A673 (cell line): Measurements from ENCODE around the gene PPP1CA. TPM values are rescaled to one million over a fixed set of nuclear protein-coding genes. Genes with fewer than 3 reads are reported as not detected.

ENCODE experiments used
- BruUV-seq: library from RNA; stranded (reverse); fragments of 400-500 nt; replicated peaks from 2 replicates; lab custom pipeline; 2021; lab: Mats Ljungman, UMichigan
- CTCF ChIA-PET: fragments of 300-600 bp; sonication (Branson Sonifier 250); formaldehyde crosslinking; loops from one replicate; lab custom pipeline; 2022; ENCODE audit warnings: antibody characterized with exemption; lab: Charles Lee
- POLR2A ChIA-PET: fragments of 300-600 bp; sonication (Branson Sonifier 250); formaldehyde crosslinking; loops from one replicate; lab custom pipeline; 2022; ENCODE audit warnings: antibody characterized with exemption; ENCODE audit not compliant: low non-redundant PET; lab: Charles Lee
- DNase-seq: peaks from one replicate; pipeline ENCODE4 v3.0.0-alpha.2; 2015; ENCODE audit warnings: low spot score
- H3K27ac ChIP-seq: fragments of 200-600 bp; sonication (generic); 2 replicates; pipeline ENCODE4 v1.5.1; 2016; ENCODE audit warnings: mixed run types, low read depth, mild to moderate bottlenecking, mixed read lengths, antibody characterized with exemption, low read length; ENCODE audit not compliant: poor library complexity, severe bottlenecking
- H3K27me3 ChIP-seq: fragments of 200-600 bp; sonication (generic); replicated peaks from 2 replicates; pipeline ENCODE4 v1.6.1; 2017; ENCODE audit warnings: mixed run types, low read depth, mild to moderate bottlenecking, mixed read lengths, antibody characterized with exemption, low read length; ENCODE audit not compliant: insufficient read depth, poor library complexity
- H3K36me3 ChIP-seq: fragments of 200-600 bp; sonication (generic); 2 replicates; pipeline ENCODE4 v1.6.1; 2016; ENCODE audit warnings: mixed run types, mild to moderate bottlenecking, mixed read lengths, antibody characterized with exemption, low read length; ENCODE audit not compliant: insufficient read depth, poor library complexity, severe bottlenecking
- H3K4me1 ChIP-seq: fragments of 200-600 bp; sonication (generic); 2 replicates; pipeline ENCODE4 v1.6.1; 2017; ENCODE audit warnings: mixed run types, mild to moderate bottlenecking, mixed read lengths, antibody characterized with exemption, low read length; ENCODE audit not compliant: insufficient read depth, poor library complexity, severe bottlenecking
- H3K4me3 ChIP-seq: fragments of 200-600 bp; sonication (generic); 2 replicates; pipeline ENCODE4 v1.5.1; 2016; ENCODE audit warnings: low read depth, mixed run types, mild to moderate bottlenecking, mixed read lengths, low read length; ENCODE audit not compliant: poor library complexity, severe bottlenecking
- H3K9me3 ChIP-seq: fragments of 200-600 bp; sonication (generic); 2 replicates; pipeline ENCODE4 v1.6.1; 2016; ENCODE audit warnings: mixed run types, low read depth, mild to moderate bottlenecking, mixed read lengths, antibody characterized with exemption, low read length; ENCODE audit not compliant: poor library complexity, severe bottlenecking
- CTCF ChIP-seq: fragments of 300-800, 200-600 bp; sonication (generic); conservative IDR thresholded peaks from 2 replicates; pipeline ENCODE4 v1.5.1; 2017; ENCODE audit warnings: low read depth, mild to moderate bottlenecking, antibody characterized with exemption, low read length, moderate library complexity, mixed read lengths
- EZH2 ChIP-seq: fragments of 200-600 bp; sonication (generic); IDR thresholded peaks from 2 replicates; pipeline ENCODE4 v1.6.1; 2017; ENCODE audit warnings: borderline replicate concordance, low read depth, mild to moderate bottlenecking, mixed read lengths, antibody characterized with exemption, low read length; ENCODE audit not compliant: poor library complexity, severe bottlenecking
- intact Hi-C: fragments of 100-400 bp; cut with micrococcal nuclease; formaldehyde crosslinking; loops from one replicate; pipeline ENCODE4 v1.10.0; 2022; ENCODE audit not compliant: unreplicated experiment
- total RNA-seq: library from RNA; stranded (reverse); gene quantifications from 2 replicates; pipeline ENCODE4 v1.2.3, GENCODE V29; 2021

The PPP1CA gene
- total RNA-seq, 1 experiment from 2014 or later = 239 TPM

GRCh38 chr11:67437809-67438157, 36.1 kb upstream of the PPP1CA start:
- CTCF ChIA-PET = no interaction called here
- intact Hi-C loops = no loop called here
- Histone ChIP-seq H3K9me3 (no peaks in the 10 kb centered on the region), H3K4me3 (no peak overlapping the region), H3K27ac (no peak overlapping the region), H3K4me1 (no peaks in the 10 kb centered on the region), H3K36me3 (peaks cover 36% of the 10 kb centered on the region), H3K27me3 (no peaks in the 10 kb centered on the region)
- no peak for DNase-seq
- POLR2A ChIA-PET = no interaction called here
- no TSS peak for BruUV-seq
- TF ChIP-seq EZH2 = no peak
- TF ChIP-seq CTCF = no peak

GRCh38 chr11:67437082-67437808, 35.6 kb upstream of the PPP1CA start, which contains the start of gene PTPRCAP:
Gene PTPRCAP (minus strand): TSS chr11:67437682. CDS start chr11:67437619, 63 bp downstream.
- H3K27ac ChIP-seq = no peak within 1 kb of the TSS
- H3K36me3 ChIP-seq = peaks cover 39% of the 10 kb centered on the region
- H3K4me3 ChIP-seq = no peak within 1 kb of the TSS
- no peak for DNase-seq
- BruUV-seq = no TSS peak
- no peaks in the 10 kb centered on the region for H3K9me3 ChIP-seq
- H3K4me1 ChIP-seq = no peaks in the 10 kb centered on the region
- POLR2A ChIA-PET = no interaction called here
- CTCF ChIA-PET = no interaction called here
- TF ChIP-seq CTCF = no peak
- no peak for TF ChIP-seq EZH2
- H3K27me3 ChIP-seq = no peaks in the 10 kb centered on the region
- intact Hi-C loops = no loop called here

- no TSS peak for BruUV-seq
- Histone ChIP-seq H3K4me3 (no peak overlapping the region), H3K27me3 (no peaks in the 10 kb centered on the region), H3K36me3 (peaks cover 39% of the 10 kb centered on the region), H3K9me3 (no peaks in the 10 kb centered on the region), H3K4me1 (no peaks in the 10 kb centered on the region), H3K27ac (no peak overlapping the region)
- DNase-seq = no peak
- TF ChIP-seq EZH2 (no peak), CTCF (no peak)
- intact Hi-C loops = no loop called here
- ChIA-PET CTCF (no interaction called here), POLR2A (no interaction called here)
These were observed 34.9 kb upstream of the PPP1CA start for GRCh38 chr11:67436459-67437081.
